HG03097 (cell line): ENCODE results near the gene DGCR8.
A peak's percentile ranks its signal among the peaks of the same experiment; 100 is the strongest.

Experiments used
- ATAC-seq: cut with Tn5 transposase; IDR thresholded peaks from one replicate; pipeline ENCODE4 v1.9.1; 2021; ENCODE audit not compliant: unreplicated experiment, low FRiP score

The DGCR8 gene

GRCh38 chr22:20107951-20108756 is 28.1 kb downstream of the DGCR8 start:
- no peak for ATAC-seq

GRCh38 chr22:20108757-20109230 is 28.8 kb downstream of the DGCR8 start:
- no peak for ATAC-seq

DNA sequence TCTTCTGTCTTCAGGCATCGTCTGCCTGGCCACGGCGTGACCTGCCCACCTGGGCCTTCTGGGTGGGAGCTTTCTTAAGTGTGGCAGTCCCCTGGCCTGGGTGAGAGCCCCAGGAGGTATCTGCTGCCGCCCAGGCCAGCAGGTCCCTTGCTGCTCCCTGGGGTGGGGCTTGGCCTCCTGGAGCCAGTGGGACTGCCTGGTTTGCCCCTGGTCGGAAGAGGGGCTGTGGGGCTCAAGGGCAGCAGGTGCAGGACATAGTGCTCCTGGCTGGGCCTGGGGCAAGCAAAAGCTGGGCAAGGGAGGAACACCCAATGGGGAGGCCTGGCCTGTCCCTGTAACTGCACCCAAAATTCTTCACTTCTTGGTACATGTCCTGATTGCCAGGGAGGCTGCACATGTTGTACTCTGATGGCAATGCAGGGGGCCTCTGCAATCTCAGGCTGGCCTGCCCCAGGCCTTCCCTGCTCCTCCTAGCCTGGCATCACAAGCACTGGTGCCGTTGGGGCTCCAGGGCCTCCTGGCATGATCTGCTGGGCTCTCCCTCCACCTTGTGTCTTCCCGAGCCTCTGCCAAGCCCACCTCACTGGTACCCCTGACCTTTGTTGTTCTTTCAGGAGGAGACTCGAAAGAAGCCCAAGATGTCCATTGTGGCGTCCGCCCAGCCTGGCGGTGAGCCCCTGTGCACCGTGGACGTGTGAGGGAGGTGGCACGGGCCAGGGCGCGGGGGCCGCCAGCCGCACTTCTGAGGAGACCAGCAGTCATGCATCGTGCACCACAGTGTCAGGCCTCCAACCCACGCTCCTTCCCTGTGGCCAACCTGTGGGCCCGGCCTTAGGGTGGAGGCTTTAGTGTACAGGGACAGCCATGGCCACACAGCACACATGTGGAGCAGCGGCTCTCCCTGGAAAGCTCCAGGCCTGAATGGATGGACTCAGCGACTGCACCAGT is 29.6 kb downstream of the DGCR8 start:
- ATAC-seq: no peak

DNA sequence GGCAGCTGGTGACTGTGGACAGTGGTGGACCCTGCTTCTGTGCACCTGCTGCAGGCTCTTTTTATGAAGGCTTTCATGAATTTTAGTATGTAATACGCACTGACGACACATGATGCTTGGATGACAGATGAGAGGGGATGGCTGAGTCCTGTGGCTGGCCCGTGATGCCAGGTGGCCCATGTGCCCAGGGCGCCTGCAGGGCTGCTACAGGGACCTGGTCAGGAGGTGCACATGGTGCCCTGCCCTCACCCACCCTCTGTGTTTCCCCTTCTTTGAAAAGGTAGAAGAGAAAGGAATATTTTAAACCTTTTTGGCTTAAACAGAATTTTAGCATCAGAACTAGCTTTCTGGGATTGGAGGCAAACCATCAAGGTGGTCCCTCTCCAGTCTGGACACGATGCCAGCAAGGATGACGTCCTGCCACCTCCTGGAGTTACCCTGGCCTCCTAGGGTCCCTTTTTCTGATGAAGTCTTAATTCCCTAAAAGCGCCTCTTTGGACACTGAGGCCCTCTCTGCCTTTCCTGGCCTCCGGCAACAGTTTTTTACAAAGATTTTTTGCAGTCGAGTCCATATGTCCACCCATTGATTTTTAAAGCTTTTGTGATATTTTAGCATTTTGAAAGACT is 30.4 kb downstream of the DGCR8 start:
- no peak for ATAC-seq

GRCh38 chr22:20111045-20111688 is 31.1 kb downstream of the DGCR8 start:
- ATAC-seq: no peak

DNA sequence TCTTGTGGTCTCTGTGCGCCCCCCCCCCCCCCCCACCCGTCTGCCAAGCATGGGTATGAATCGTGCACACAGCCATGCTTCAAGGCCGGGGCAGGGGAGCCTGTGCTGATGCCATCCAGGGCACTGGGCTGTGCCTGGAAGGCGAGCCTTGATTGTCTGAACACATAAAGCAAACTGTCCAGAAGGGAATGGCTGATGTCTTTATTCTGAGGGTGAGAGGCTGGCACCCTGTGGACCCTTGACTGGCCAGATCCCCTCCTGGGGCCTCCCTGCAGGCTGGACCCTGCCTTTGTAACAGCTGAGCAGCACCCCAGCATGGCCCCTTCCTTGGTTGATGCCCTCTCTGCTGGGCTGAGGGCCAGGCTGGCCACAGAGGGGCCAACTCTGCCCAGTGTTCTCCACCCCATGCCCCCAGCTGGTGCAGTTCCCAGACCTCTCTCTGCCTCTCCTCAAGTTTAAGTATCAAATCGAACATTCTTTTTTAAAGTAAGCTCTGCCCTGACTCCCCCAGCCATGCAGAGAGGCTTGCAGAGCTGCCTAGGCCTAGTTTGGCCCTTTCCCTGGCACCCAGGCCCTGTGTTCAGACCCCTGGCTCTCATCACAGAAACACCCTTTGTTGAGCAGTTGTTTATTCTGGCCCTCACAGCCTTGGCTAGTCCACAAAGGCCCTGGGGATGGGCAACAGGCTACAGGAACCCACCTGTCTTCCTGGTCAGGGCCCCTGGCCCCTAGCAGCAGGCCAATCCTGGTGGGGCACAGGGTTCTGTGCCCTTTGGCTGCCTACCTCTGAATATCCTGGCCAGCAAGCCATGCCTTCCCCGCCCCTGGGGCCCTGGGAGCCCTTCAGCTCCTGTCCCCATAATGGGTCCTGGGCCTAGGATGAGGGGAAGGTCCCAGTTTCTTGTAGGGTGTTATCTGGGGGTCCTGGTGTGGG is 31.9 kb downstream of the DGCR8 start:
- ATAC-seq: no peak

GRCh38 chr22:20112623-20113511 is 32.8 kb downstream of the DGCR8 start:
- no peak for ATAC-seq

DNA sequence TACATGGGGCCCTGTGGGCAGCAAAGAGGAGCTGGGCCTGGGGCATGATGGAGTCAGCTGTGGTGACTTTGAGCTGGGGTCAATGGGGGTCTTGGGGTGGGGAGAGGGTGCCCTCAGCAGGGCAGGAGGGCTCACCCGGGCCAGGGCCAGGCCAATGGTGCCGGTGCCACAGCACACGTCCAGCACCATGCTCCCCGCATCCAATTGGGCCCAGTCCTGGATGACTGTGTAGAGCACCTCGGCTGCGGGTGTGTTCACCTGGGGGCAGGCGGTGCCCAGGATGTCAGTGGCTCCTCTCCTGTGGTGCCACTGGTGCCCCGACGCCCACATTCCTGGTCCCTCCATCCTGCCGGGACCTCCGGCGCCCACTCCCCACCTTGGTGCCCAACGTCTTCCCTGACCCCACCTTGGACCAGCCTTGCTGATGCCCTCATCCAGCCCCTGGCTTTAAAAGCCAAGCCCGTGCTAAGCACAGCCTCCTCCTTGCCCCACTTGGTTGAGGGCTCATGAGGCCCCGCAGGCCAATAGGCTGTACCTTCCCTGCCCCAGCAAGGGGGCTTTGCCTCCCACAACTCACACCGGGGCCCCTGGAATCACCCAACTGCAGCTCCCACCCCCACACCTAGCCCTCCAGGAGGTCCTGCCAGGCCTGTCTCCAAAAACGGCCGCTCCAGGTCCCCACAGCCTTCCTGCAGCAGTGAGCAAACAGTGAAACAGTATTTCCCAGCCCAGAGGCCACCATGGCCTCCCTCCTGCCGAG is 33.7 kb downstream of the DGCR8 start:
- ATAC-seq: no peak

- ATAC-seq: no peak
Measured at GRCh38 chr22:20114506-20115475, 34.8 kb downstream of the DGCR8 start.

DNA sequence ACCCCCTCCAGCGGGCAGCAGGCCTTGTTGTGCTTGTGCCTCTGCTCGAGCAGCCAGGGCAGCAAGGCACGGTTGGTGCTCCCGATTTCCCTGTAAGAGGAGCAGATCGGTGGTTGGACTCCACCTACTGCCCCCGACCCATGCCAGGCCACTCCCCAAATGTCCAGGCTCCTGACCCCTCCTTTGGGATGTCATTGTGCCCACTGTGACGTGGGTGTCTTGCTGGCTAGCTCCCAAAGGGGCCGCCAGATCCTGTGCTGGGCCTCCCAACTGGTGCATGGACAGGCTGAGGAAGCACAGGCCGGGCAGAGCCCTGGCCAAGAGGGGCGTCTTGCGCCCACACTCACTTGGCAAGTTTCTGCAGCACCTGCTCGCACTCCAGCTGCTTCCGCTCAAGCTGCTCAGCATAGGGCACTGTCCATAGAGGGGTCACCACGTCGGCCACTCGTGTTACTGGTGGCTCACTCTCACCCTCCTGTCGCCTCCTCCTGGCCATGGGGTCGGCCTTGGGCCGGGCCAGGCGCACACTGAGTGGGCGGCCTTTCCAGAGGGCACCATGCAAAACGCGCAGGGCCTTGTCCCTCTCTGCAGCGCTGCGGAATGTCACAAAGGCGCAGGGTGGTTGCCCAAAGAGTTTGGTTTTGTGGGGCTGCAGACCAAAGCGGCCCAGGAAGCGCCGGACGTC is 35.8 kb downstream of the DGCR8 start, which contains the start of gene RANBP1:
Gene RANBP1, plus strand, starts transcription at position 414 of the 685 bp plus-strand sequence. Its CDS starts 81 bp downstream, at position 495.
- no peak for ATAC-seq

DNA sequence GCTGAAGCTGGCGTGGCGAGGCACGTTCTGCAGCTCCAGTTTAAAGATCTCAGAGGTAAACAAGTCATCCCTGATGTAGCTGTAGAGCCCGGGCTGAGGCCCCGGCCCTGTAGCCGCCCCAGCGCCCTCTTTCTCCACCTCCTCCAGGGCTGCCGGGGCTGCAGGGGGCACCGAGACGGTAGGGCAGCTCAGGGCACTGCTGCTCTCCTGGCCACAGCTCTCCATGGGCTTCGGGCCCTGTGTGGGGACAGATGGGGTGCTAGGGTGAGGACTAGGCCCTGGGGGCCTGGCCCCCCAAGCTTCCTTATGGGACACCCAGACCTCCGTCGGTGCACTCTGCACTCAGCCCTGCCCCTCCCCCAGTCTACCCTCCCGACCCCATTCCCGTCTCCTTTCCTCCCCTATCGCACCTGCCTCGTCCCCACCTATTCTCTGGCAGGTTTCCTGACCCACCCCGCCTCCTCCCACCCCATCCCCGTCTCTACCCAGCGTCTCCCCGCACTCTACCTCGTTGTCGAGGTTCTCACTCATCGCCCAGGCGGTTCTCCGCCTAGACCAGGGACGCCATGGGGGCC is 36.4 kb downstream of the DGCR8 start:
- no peak for ATAC-seq

DNA sequence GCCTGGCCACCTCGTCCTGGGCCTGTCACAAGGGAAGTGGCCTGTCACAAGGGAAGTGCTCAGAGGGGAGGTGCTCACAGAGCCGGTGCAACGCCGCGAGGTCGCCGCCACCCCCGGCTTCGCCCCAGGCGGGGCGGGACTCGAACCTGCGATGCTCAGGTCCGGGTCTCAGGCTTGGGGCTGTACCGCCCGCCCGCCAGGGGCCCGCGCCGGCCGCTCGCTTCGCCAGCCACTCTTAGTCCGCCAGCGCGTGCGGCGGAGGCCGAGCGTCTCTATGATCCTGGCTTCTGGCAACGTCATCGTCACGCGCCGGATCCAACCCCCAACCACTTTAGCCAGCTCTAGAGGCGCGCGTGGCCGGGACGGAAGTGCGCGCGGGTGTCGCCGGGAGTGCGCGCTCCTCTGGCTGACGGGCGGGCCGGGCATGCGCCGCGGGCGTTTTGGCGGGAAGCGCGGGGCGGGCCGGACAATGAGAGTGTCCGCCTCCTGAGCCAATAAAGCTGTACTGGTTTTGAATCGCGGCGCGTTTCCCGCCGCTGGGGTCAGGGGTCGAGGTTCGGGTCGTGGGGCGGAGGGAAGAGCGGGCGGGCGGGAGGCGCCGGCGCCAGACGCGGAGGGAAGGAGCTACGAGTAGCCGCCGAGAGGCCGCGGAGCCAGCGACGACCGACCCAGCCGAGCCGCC is 37.1 kb downstream of the DGCR8 start, which contains the start of gene TRMT2A:
Gene TRMT2A, minus strand, starts transcription at position 276 of the 682 bp plus-strand sequence. CDS start 320 bp downstream, outside the sequence.
- ATAC-seq: peak; percentile 76

DNA sequence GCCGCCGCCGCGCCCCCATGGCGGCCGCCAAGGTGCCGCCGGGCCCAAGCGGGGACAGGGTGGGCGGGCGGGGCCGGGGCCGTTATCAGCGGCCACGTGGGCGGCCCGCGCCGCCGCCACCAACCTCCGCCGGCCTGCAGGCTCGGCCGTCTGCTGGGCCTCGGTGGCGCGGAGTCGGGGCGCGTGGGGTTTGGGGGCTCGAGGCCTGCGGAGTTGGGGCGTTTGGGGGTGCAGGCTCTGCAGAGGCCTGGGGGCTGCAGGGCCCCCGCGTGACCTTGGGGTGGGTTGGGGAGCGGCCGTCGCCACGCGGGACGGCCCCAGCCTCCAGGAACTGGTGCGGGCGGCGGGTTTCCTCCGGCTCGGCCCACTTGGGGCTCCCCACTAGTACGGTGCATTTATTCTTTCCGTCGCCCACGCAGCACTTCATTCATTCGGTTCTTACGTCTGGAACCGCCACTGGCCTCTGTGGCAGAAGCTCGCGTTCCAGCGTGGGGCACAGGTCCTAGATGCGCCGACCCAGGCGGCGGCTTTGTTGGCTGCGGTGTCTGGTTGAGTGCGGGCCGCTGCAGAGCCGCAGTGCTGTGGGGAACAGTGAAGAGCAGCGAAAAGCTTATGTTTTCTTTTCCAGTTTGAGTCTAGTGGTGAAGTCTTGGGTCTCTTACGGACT is 37.7 kb downstream of the DGCR8 start:
- peak; percentile 22 for ATAC-seq

DNA sequence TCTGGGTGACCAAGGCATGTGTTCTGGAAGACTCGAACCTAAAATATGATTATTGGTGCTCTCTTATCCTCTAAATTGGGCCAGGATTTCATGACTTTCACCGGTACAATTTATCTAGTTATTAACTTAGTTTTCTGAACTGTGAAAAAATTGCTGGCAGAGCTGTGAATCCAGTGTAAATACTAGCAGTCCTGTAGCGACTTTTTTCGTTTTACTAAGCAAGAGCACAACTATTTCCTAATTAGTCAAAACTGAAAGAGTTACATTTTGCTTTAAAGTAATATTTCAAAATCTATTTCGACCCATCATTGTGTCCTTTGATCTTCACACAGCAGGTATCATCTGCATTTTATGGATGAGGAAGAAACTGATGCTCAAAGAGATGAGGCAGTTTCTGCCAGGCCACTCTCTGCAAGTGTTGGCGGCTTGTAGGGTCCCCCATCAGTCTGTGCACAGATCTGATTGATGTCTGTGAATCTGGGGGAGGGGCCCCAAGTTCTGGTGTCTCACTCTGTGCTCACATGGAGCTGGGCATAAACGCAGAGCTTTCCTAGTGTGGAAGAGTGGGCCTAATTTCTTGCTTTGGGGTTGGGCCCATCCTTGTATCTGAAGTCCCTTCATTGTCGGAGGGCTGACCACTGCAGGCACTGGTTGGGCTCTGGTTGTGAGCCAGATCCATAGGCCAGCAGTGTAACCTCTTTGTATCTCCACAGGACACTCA is 38.4 kb downstream of the DGCR8 start:
- no peak for ATAC-seq
